MM.1S (cell line): Measurements from ENCODE around the gene YEATS2.

Experiments
- CTCF ChIP-seq: fragments of 300-600 bp; sonication (generic); IDR thresholded peaks from 2 replicates; pipeline ENCODE4 v1.5.1; 2016; ENCODE audit warnings: antibody characterized with exemption, low read length, mixed read lengths
- EZH2 ChIP-seq: fragments of 300-600 bp; sonication (generic); optimal IDR thresholded peaks from 2 replicates; pipeline ENCODE3; 2017; ENCODE audit warnings: low read depth, mild to moderate bottlenecking, antibody characterized with exemption, low read length, mixed read lengths

DNA sequence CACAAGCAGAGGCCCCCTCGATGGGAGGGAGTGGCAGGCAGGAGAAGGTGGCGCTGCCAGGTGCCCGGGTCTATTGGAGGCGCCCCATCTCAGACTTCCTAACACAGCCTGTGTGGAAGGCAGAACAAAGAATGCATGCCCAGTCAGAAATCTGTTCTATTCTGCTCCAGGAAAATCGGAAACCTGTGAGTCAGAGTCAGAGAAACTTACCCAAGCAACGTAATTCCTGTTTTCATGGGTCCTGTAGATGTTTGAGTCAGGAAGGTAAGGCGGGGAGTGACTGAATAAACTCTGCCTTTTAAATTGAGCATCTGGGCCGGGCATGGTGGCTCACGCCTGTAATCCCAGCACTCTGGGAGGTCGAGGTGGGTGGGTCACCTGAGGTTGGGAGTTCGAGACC, 114.0 kb downstream of the YEATS2 start:
- TF ChIP-seq CTCF (no peak), EZH2 (no peak)
